ENCODE measurements around the gene KLF15.

KLF15 gene
- total RNA-seq = 0 to 0.50 (median 0.06) reads per million in 9 experiments

GRCh38 chr3:126357295-126358037, at the start of gene KLF15:
Gene KLF15, minus strand, starts transcription at chr3:126357408. Its CDS starts 4,486 bp downstream, at chr3:126352922.
- ATAC-seq (replicated peaks) (peak; percentile 89), DNase-seq (peak; percentile 46 to 62 (median 61))
- H3K36me3 Mint-ChIP-seq (ENCODE audit: insufficient read depth) = no peaks in the 10 kb centered on the region
- peaks cover 9 to 13% of the 10 kb centered on the region in 2 donors for H3K4me1 Mint-ChIP-seq (ENCODE audit: low read depth in 2 of 2)
- H3K27ac Mint-ChIP-seq = peak within 1 kb of the TSS; percentile 68 to 82
- H3K4me3 Mint-ChIP-seq = peak within 1 kb of the TSS; percentile 83
- peaks cover 52 to 77% of the 10 kb centered on the region in 2 donors for H3K27me3 Mint-ChIP-seq
- no peaks in the 10 kb centered on the region for H3K9me3 Mint-ChIP-seq

- Mint-ChIP-seq H3K4me3 (no peak overlapping the region), H3K9me3 (no peaks in the 10 kb centered on the region), H3K36me3 (ENCODE audit: insufficient read depth) (no peaks in the 10 kb centered on the region), H3K27me3 (peaks cover 59 to 69% of the 10 kb centered on the region in 2 donors), H3K27ac (no peak overlapping the region), H3K4me1 (ENCODE audit: low read depth in 2 of 2) (no peaks in the 10 kb centered on the region)
- DNase-seq (no peak), ATAC-seq (replicated peaks) (no peak)
Observed at GRCh38 chr3:126406389-126407296, 49.4 kb upstream of the KLF15 start.

- Mint-ChIP-seq H3K27me3 (peaks cover 35 to 38% of the 10 kb centered on the region in 2 donors), H3K36me3 (ENCODE audit: insufficient read depth) (no peaks in the 10 kb centered on the region), H3K4me1 (ENCODE audit: low read depth in 2 of 2) (no peaks in the 10 kb centered on the region), H3K4me3 (no peak overlapping the region), H3K9me3 (no peaks in the 10 kb centered on the region), H3K27ac (no peak overlapping the region)
- ATAC-seq (replicated peaks) (no peak), DNase-seq (no peak)
Observed at GRCh38 chr3:126402666-126403302, 45.6 kb upstream of the KLF15 start.

GRCh38 chr3:126402178-126402577, 45.0 kb upstream of the KLF15 start:
- DNase-seq (no peak), ATAC-seq (replicated peaks) (no peak)
- Mint-ChIP-seq H3K9me3 (no peaks in the 10 kb centered on the region), H3K36me3 (ENCODE audit: insufficient read depth) (no peaks in the 10 kb centered on the region), H3K27me3 (peaks cover 38 to 40% of the 10 kb centered on the region in 2 donors), H3K4me1 (ENCODE audit: low read depth in 2 of 2) (no peaks in the 10 kb centered on the region), H3K27ac (no peak overlapping the region), H3K4me3 (no peak overlapping the region)

GRCh38 chr3:126401611-126402160, 44.5 kb upstream of the KLF15 start:
- no peak for ATAC-seq (replicated peaks)
- no peaks in the 10 kb centered on the region for H3K4me1 Mint-ChIP-seq (ENCODE audit: low read depth in 2 of 2)
- no peak overlapping the region for H3K4me3 Mint-ChIP-seq
- DNase-seq = no peak
- H3K27ac Mint-ChIP-seq = no peak overlapping the region
- H3K36me3 Mint-ChIP-seq (ENCODE audit: insufficient read depth) = no peaks in the 10 kb centered on the region
- H3K27me3 Mint-ChIP-seq = peaks cover 38 to 41% of the 10 kb centered on the region in 2 donors
- H3K9me3 Mint-ChIP-seq = no peaks in the 10 kb centered on the region

- Mint-ChIP-seq H3K27me3 (peaks cover 37 to 44% of the 10 kb centered on the region in 2 donors), H3K9me3 (no peaks in the 10 kb centered on the region), H3K4me3 (no peak overlapping the region), H3K4me1 (ENCODE audit: low read depth in 2 of 2) (no peaks in the 10 kb centered on the region), H3K27ac (no peak overlapping the region), H3K36me3 (ENCODE audit: insufficient read depth) (no peaks in the 10 kb centered on the region)
- no peak for ATAC-seq (replicated peaks)
- DNase-seq = no peak
Observed at GRCh38 chr3:126399756-126400155, 42.5 kb upstream of the KLF15 start.

- DNase-seq (no peak), ATAC-seq (replicated peaks) (no peak)
- Mint-ChIP-seq H3K9me3 (no peaks in the 10 kb centered on the region), H3K27ac (no peak overlapping the region), H3K4me1 (ENCODE audit: low read depth in 2 of 2) (no peaks in the 10 kb centered on the region), H3K36me3 (ENCODE audit: insufficient read depth) (no peaks in the 10 kb centered on the region), H3K27me3 (peaks cover 39 to 46% of the 10 kb centered on the region in 2 donors), H3K4me3 (no peak overlapping the region)
Observed at GRCh38 chr3:126399351-126399735, 42.1 kb upstream of the KLF15 start.

- no peaks in the 10 kb centered on the region for H3K9me3 Mint-ChIP-seq
- no peak for DNase-seq
- peaks cover 45 to 52% of the 10 kb centered on the region in 2 donors for H3K27me3 Mint-ChIP-seq
- no peaks in the 10 kb centered on the region for H3K36me3 Mint-ChIP-seq (ENCODE audit: insufficient read depth)
- no peaks in the 10 kb centered on the region for H3K4me1 Mint-ChIP-seq (ENCODE audit: low read depth in 2 of 2)
- no peak overlapping the region for H3K4me3 Mint-ChIP-seq
- H3K27ac Mint-ChIP-seq = no peak overlapping the region
- no peak for ATAC-seq (replicated peaks)
Observed at GRCh38 chr3:126398423-126399350, 41.5 kb upstream of the KLF15 start.

- peaks cover 50 to 56% of the 10 kb centered on the region in 2 donors for H3K27me3 Mint-ChIP-seq
- H3K9me3 Mint-ChIP-seq = no peaks in the 10 kb centered on the region
- no peaks in the 10 kb centered on the region for H3K36me3 Mint-ChIP-seq (ENCODE audit: insufficient read depth)
- H3K27ac Mint-ChIP-seq = no peak overlapping the region
- H3K4me3 Mint-ChIP-seq = no peak overlapping the region
- H3K4me1 Mint-ChIP-seq (ENCODE audit: low read depth in 2 of 2) = no peaks in the 10 kb centered on the region
- DNase-seq = no peak
- no peak for ATAC-seq (replicated peaks)
Observed at GRCh38 chr3:126397610-126398422, 40.6 kb upstream of the KLF15 start.

- H3K4me3 Mint-ChIP-seq = no peak overlapping the region
- H3K27me3 Mint-ChIP-seq = peaks cover 49 to 56% of the 10 kb centered on the region in 2 donors
- no peaks in the 10 kb centered on the region for H3K9me3 Mint-ChIP-seq
- DNase-seq (no peak), ATAC-seq (replicated peaks) (no peak)
- no peaks in the 10 kb centered on the region for H3K36me3 Mint-ChIP-seq (ENCODE audit: insufficient read depth)
- H3K4me1 Mint-ChIP-seq (ENCODE audit: low read depth in 2 of 2) = no peaks in the 10 kb centered on the region
- H3K27ac Mint-ChIP-seq = no peak overlapping the region
Observed at GRCh38 chr3:126396536-126396935, 39.3 kb upstream of the KLF15 start.

GRCh38 chr3:126395846-126396513, 38.8 kb upstream of the KLF15 start:
- no peaks in the 10 kb centered on the region for H3K4me1 Mint-ChIP-seq (ENCODE audit: low read depth in 2 of 2)
- peaks cover 50 to 61% of the 10 kb centered on the region in 2 donors for H3K27me3 Mint-ChIP-seq
- H3K9me3 Mint-ChIP-seq = no peaks in the 10 kb centered on the region
- H3K4me3 Mint-ChIP-seq = no peak overlapping the region
- H3K27ac Mint-ChIP-seq = no peak overlapping the region
- no peak for DNase-seq
- no peak for ATAC-seq (replicated peaks)
- H3K36me3 Mint-ChIP-seq (ENCODE audit: insufficient read depth) = no peaks in the 10 kb centered on the region

Data from effector memory CD8-positive, alpha-beta T cell (primary cell).